ENCODE data around the gene PDE6D.

GRCh38 chr2:231701456-231702373 lies 79.4 kb downstream of the PDE6D start:
- no peak for TF ChIP-seq CTCF (conservative IDR thresholded peaks at IDR 0.05)
- TF ChIP-seq ZFX (IDR thresholded peaks at IDR 0.05): no peak
